Large intestine (tissue), 3 donors: ENCODE results near the gene MITD1. TPM values are rescaled to one million over a fixed set of nuclear protein-coding genes. Genes with fewer than 3 reads are reported as not detected.

Source experiments
- DNase-seq, 2 donors: peaks; one replicate each; pipeline versions ENCODE4 v3.0.0 to v3.0.0-alpha.2; 2013
- H3K27ac ChIP-seq: one replicate; pipeline ENCODE4 v1.5.1; 2013; ENCODE audit warnings: low read length
- H3K27me3 ChIP-seq: 2 replicates; pipeline ENCODE4 v1.6.1; 2013; ENCODE audit warnings: low read length; ENCODE audit not compliant: control insufficient read depth, insufficient read depth
- H3K36me3 ChIP-seq: 2 replicates; pipeline ENCODE4 v1.6.1; 2013; ENCODE audit warnings: low read length; ENCODE audit not compliant: control insufficient read depth, insufficient read depth
- H3K4me1 ChIP-seq: one replicate; pipeline ENCODE4 v1.6.1; 2013; ENCODE audit warnings: low read length; ENCODE audit not compliant: control insufficient read depth, insufficient read depth
- H3K4me3 ChIP-seq: one replicate; pipeline ENCODE4 v1.5.1; 2013; ENCODE audit warnings: low read length
- H3K9me3 ChIP-seq: one replicate; pipeline ENCODE4 v1.6.1; 2013; ENCODE audit warnings: mild to moderate bottlenecking, low read depth, low read length, moderate library complexity; ENCODE audit not compliant: control insufficient read depth
- WGBS: methylation state at CpG from one replicate; pipeline ENCODE4 v1.1.5; 2013; ENCODE audit warnings: low lambda C conversion rate; ENCODE audit not compliant: insufficient coverage; 5-methylcytosine and 5-hydroxymethylcytosine counted together
- polyA plus RNA-seq: library from polyadenylated mRNA; unstranded; fragments of 120-200 nt; gene quantifications from one replicate; pipeline ENCODE4 v1.2.1, GENCODE V29; 2013

The MITD1 gene
- polyA plus RNA-seq, 1 donor = 54.9 TPM

- no peaks in the 10 kb centered on the region for H3K4me1 ChIP-seq
- no peak for DNase-seq
- H3K27ac ChIP-seq = no peak overlapping the region
- H3K9me3 ChIP-seq = no peaks in the 10 kb centered on the region
- no peaks in the 10 kb centered on the region for H3K27me3 ChIP-seq
- peaks cover 27% of the 10 kb centered on the region for H3K36me3 ChIP-seq
- H3K4me3 ChIP-seq = no peak overlapping the region
- no CpG with 5 or more reads among the region's 1 CpG for WGBS
These were observed 9.7 kb upstream of the MITD1 start for GRCh38 chr2:99190548-99190947.

GRCh38 chr2:99188357-99188756 is 7.5 kb upstream of the MITD1 start:
- Histone ChIP-seq H3K27me3 (no peaks in the 10 kb centered on the region), H3K4me1 (no peaks in the 10 kb centered on the region), H3K36me3 (peaks cover 22% of the 10 kb centered on the region), H3K9me3 (no peaks in the 10 kb centered on the region), H3K4me3 (no peak overlapping the region), H3K27ac (no peak overlapping the region)
- 100% methylated on average over 3 of the region's 3 CpGs for WGBS
- DNase-seq = no peak

GRCh38 chr2:99187011-99187410 is 6.2 kb upstream of the MITD1 start:
- H3K4me3 ChIP-seq = no peak overlapping the region
- DNase-seq = no peak
- no peaks in the 10 kb centered on the region for H3K27me3 ChIP-seq
- no peaks in the 10 kb centered on the region for H3K4me1 ChIP-seq
- no peak overlapping the region for H3K27ac ChIP-seq
- H3K36me3 ChIP-seq = peaks cover 21% of the 10 kb centered on the region
- H3K9me3 ChIP-seq = no peaks in the 10 kb centered on the region

GRCh38 chr2:99184811-99185210 is 4.0 kb upstream of the MITD1 start:
- no peak for DNase-seq
- Histone ChIP-seq H3K27me3 (no peaks in the 10 kb centered on the region), H3K27ac (no peak overlapping the region), H3K4me1 (no peaks in the 10 kb centered on the region), H3K4me3 (no peak overlapping the region), H3K9me3 (no peaks in the 10 kb centered on the region), H3K36me3 (peaks cover 11% of the 10 kb centered on the region)
- no CpG with 5 or more reads among the region's 6 CpGs for whole genome bisulfite sequencing

- WGBS = no CpG with 5 or more reads among the region's 3 CpGs
- Histone ChIP-seq H3K36me3 (peaks cover 4% of the 10 kb centered on the region), H3K27me3 (no peaks in the 10 kb centered on the region), H3K9me3 (no peaks in the 10 kb centered on the region), H3K4me3 (no peak overlapping the region), H3K27ac (no peak overlapping the region), H3K4me1 (no peaks in the 10 kb centered on the region)
- DNase-seq = no peak
These were observed 2.2 kb upstream of the MITD1 start for GRCh38 chr2:99183025-99183424.

GRCh38 chr2:99181624-99182000 is 754 bp upstream of the MITD1 start:
- Histone ChIP-seq H3K4me3 (peak overlapping the region; percentile 66), H3K36me3 (no peaks in the 10 kb centered on the region), H3K9me3 (no peaks in the 10 kb centered on the region), H3K4me1 (no peaks in the 10 kb centered on the region), H3K27ac (no peak overlapping the region), H3K27me3 (no peaks in the 10 kb centered on the region)
- WGBS = 0% methylated on average over 1 of the region's 4 CpGs
- no peak for DNase-seq

- H3K9me3 ChIP-seq = no peaks in the 10 kb centered on the region
- H3K4me3 ChIP-seq = no peak overlapping the region
- no peaks in the 10 kb centered on the region for H3K4me1 ChIP-seq
- H3K36me3 ChIP-seq = peaks cover 31% of the 10 kb centered on the region
- WGBS = 100% methylated on average over 3 of the region's 8 CpGs
- no peak for DNase-seq
- no peaks in the 10 kb centered on the region for H3K27me3 ChIP-seq
- H3K27ac ChIP-seq = no peak overlapping the region
These were observed 9.3 kb downstream of the MITD1 start for GRCh38 chr2:99171377-99172140.

GRCh38 chr2:99169534-99169933 is 11.3 kb downstream of the MITD1 start:
- no peaks in the 10 kb centered on the region for H3K9me3 ChIP-seq
- no peaks in the 10 kb centered on the region for H3K4me1 ChIP-seq
- no peak overlapping the region for H3K27ac ChIP-seq
- no peak overlapping the region for H3K4me3 ChIP-seq
- H3K36me3 ChIP-seq = peaks cover 39% of the 10 kb centered on the region
- no peak for DNase-seq
- 86% methylated on average over 1 of the region's 1 CpG for whole genome bisulfite sequencing
- no peaks in the 10 kb centered on the region for H3K27me3 ChIP-seq

GRCh38 chr2:99166218-99166617 is 14.6 kb downstream of the MITD1 start:
- no peak overlapping the region for H3K4me3 ChIP-seq
- WGBS = 100% methylated on average over 5 of the region's 5 CpGs
- H3K36me3 ChIP-seq = peaks cover 28% of the 10 kb centered on the region
- H3K4me1 ChIP-seq = no peaks in the 10 kb centered on the region
- H3K9me3 ChIP-seq = no peaks in the 10 kb centered on the region
- no peak for DNase-seq
- no peak overlapping the region for H3K27ac ChIP-seq
- no peaks in the 10 kb centered on the region for H3K27me3 ChIP-seq

GRCh38 chr2:99159594-99159993 is 21.3 kb downstream of the MITD1 start:
- WGBS = 70% methylated on average over 2 of the region's 4 CpGs
- DNase-seq = no peak
- H3K27me3 ChIP-seq = no peaks in the 10 kb centered on the region
- H3K27ac ChIP-seq = no peak overlapping the region
- no peak overlapping the region for H3K4me3 ChIP-seq
- H3K4me1 ChIP-seq = no peaks in the 10 kb centered on the region
- H3K36me3 ChIP-seq = peaks cover 18% of the 10 kb centered on the region
- no peaks in the 10 kb centered on the region for H3K9me3 ChIP-seq

- DNase-seq = no peak
- no peaks in the 10 kb centered on the region for H3K9me3 ChIP-seq
- no peak overlapping the region for H3K4me3 ChIP-seq
- H3K27me3 ChIP-seq = no peaks in the 10 kb centered on the region
- no peak overlapping the region for H3K27ac ChIP-seq
- H3K36me3 ChIP-seq = peaks cover 16% of the 10 kb centered on the region
- WGBS = no CpG with 5 or more reads among the region's 5 CpGs
- H3K4me1 ChIP-seq = no peaks in the 10 kb centered on the region
These were observed 22.3 kb downstream of the MITD1 start for GRCh38 chr2:99158599-99158998.
